ENCODE results near the gene KCNIP1. TPM values are rescaled to one million over a fixed set of nuclear protein-coding genes. Genes with fewer than 3 reads are reported as not detected.

Gene KCNIP1
- total RNA-seq, 1 experiment from 2014 or later: not detected

DNA sequence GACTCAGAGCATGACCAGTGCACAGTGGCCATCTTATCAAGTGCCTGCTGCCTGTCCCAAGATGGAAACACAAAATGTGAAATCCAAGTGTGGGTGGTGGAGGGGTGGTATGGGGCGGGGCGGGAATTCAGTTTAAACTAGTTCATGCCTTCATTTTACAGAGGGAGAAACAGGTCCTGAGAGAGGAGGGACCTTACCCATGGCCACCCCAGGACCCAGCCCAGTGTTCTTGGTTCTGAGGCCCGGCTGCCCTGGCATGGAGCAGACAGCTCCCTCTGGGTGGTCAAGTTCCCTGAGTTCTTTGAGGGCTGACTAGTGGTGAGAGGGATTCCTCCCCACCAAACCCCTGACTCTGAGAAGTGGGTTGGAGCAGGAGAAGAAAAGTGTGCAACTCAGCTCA lies 20.8 kb downstream of the KCNIP1 start:
- H3K36me3 ChIP-seq (ENCODE audit: control insufficient read depth, insufficient read depth, low read length): no peaks in the 10 kb centered on the region
- intact Hi-C loops (cut with micrococcal nuclease; ENCODE audit: unreplicated experiment) (no loop called here), in situ Hi-C loops (cut with HindIII; ENCODE audit: low pct_unique_long_range_greater_than_20kb, low sequenced_read_pairs) (no loop called here)
- TF ChIP-seq SIN3A (IDR thresholded peaks at IDR 0.05; ENCODE audit: borderline replicate concordance, insufficient read depth, low read depth, low read length): no peak
- TF ChIP-seq, protein P1, sequence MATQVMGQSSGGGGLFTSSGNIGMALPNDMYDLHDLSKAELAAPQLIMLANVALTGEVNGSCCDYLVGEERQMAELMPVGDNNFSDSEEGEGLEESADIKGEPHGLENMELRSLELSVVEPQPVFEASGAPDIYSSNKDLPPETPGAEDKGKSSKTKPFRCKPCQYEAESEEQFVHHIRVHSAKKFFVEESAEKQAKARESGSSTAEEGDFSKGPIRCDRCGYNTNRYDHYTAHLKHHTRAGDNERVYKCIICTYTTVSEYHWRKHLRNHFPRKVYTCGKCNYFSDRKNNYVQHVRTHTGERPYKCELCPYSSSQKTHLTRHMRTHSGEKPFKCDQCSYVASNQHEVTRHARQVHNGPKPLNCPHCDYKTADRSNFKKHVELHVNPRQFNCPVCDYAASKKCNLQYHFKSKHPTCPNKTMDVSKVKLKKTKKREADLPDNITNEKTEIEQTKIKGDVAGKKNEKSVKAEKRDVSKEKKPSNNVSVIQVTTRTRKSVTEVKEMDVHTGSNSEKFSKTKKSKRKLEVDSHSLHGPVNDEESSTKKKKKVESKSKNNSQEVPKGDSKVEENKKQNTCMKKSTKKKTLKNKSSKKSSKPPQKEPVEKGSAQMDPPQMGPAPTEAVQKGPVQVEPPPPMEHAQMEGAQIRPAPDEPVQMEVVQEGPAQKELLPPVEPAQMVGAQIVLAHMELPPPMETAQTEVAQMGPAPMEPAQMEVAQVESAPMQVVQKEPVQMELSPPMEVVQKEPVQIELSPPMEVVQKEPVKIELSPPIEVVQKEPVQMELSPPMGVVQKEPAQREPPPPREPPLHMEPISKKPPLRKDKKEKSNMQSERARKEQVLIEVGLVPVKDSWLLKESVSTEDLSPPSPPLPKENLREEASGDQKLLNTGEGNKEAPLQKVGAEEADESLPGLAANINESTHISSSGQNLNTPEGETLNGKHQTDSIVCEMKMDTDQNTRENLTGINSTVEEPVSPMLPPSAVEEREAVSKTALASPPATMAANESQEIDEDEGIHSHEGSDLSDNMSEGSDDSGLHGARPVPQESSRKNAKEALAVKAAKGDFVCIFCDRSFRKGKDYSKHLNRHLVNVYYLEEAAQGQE (IDR thresholded peaks at IDR 0.05; ENCODE audit: insufficient read depth in 1 of 2, low read depth in 2 of 2, low read length in 1 of 2): no peak
- TF ChIP-seq, protein P2, sequence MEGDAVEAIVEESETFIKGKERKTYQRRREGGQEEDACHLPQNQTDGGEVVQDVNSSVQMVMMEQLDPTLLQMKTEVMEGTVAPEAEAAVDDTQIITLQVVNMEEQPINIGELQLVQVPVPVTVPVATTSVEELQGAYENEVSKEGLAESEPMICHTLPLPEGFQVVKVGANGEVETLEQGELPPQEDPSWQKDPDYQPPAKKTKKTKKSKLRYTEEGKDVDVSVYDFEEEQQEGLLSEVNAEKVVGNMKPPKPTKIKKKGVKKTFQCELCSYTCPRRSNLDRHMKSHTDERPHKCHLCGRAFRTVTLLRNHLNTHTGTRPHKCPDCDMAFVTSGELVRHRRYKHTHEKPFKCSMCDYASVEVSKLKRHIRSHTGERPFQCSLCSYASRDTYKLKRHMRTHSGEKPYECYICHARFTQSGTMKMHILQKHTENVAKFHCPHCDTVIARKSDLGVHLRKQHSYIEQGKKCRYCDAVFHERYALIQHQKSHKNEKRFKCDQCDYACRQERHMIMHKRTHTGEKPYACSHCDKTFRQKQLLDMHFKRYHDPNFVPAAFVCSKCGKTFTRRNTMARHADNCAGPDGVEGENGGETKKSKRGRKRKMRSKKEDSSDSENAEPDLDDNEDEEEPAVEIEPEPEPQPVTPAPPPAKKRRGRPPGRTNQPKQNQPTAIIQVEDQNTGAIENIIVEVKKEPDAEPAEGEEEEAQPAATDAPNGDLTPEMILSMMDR (IDR thresholded peaks at IDR 0.05): no peak
- no peaks in the 10 kb centered on the region for H3K9me3 ChIP-seq (ENCODE audit: control insufficient read depth, insufficient read depth, low read depth, low read length)
- ChIA-PET CTCF (no interaction called here), POLR2A (no interaction called here)
- no peak overlapping the region for H3K4me3 ChIP-seq (ENCODE audit: low read depth in 2 of 2, low read length in 2 of 2)
- no peak overlapping the region for H3K27ac ChIP-seq (ENCODE audit: low read length)
- H3K27me3 ChIP-seq (ENCODE audit: control insufficient read depth, insufficient read depth, low read length): no peaks in the 10 kb centered on the region
- no TSS peak for BruUV-seq (replicated peaks)
- peaks cover 4% of the 10 kb centered on the region; the same call in 1 of the 2 replicates for H3K4me1 ChIP-seq (ENCODE audit: control insufficient read depth, insufficient read depth, low read length)
- ATAC-seq (no peak), DNase-seq (ENCODE audit: low read depth, low spot score) (no peak)

- Histone ChIP-seq H3K4me3 (ENCODE audit: low read depth in 2 of 2, low read length in 2 of 2) (no peak overlapping the region), H3K27ac (ENCODE audit: low read length) (no peak overlapping the region), H3K36me3 (ENCODE audit: control insufficient read depth, insufficient read depth, low read length) (no peaks in the 10 kb centered on the region), H3K4me1 (ENCODE audit: control insufficient read depth, insufficient read depth, low read length) (peaks cover 4% of the 10 kb centered on the region; the same call in 1 of the 2 replicates), H3K9me3 (ENCODE audit: control insufficient read depth, insufficient read depth, low read depth, low read length) (no peaks in the 10 kb centered on the region), H3K27me3 (ENCODE audit: control insufficient read depth, insufficient read depth, low read length) (no peaks in the 10 kb centered on the region)
- no TSS peak for BruUV-seq (replicated peaks)
- in situ Hi-C loops (cut with HindIII; ENCODE audit: low pct_unique_long_range_greater_than_20kb, low sequenced_read_pairs): no loop called here
- DNase-seq (ENCODE audit: low read depth, low spot score): no peak
- CTCF ChIA-PET: no interaction called here
- TF ChIP-seq, protein P1 (IDR thresholded peaks at IDR 0.05; ENCODE audit: insufficient read depth in 1 of 2, low read depth in 2 of 2, low read length in 1 of 2): no peak
- no peak for TF ChIP-seq SIN3A (IDR thresholded peaks at IDR 0.05; ENCODE audit: borderline replicate concordance, insufficient read depth, low read depth, low read length)
- TF ChIP-seq POLR2AphosphoS5 (IDR thresholded peaks at IDR 0.05; ENCODE audit: low read depth, low read length): no peak
- POLR2A ChIA-PET: no interaction called here
- intact Hi-C loops (cut with micrococcal nuclease; ENCODE audit: unreplicated experiment): no loop called here
- ATAC-seq: no peak
Observed at GRCh38 chr5:170525470-170526211, 21.8 kb downstream of the KCNIP1 start.

Data from Panc1 (cell line).